Sigmoid colon (tissue), 3 donors: ENCODE measurements around the gene EHD3.

ENCODE experiments used
- POLR2A ChIP-seq, 2 donors: fragments of 450-650 bp; IDR thresholded peaks; one replicate each; pipeline ENCODE4 v1.6.1; 2016; ENCODE audit warnings: antibody characterized with exemption in 2 of 2, mild to moderate bottlenecking in 2 of 2, moderate library complexity in 2 of 2
- TF ChIP-seq, protein P1 (sequence below), 4 experiments: fragments of 450-650 bp in 3 of 4; fragments of 200-600 bp in 1 of 4; IDR thresholded peaks; one replicate each; pipeline ENCODE4 v1.5.1; 2016 to 2019; ENCODE audit warnings: antibody characterized with exemption in 4 of 4, mild to moderate bottlenecking in 3 of 4, moderate library complexity in 2 of 4

DNA sequence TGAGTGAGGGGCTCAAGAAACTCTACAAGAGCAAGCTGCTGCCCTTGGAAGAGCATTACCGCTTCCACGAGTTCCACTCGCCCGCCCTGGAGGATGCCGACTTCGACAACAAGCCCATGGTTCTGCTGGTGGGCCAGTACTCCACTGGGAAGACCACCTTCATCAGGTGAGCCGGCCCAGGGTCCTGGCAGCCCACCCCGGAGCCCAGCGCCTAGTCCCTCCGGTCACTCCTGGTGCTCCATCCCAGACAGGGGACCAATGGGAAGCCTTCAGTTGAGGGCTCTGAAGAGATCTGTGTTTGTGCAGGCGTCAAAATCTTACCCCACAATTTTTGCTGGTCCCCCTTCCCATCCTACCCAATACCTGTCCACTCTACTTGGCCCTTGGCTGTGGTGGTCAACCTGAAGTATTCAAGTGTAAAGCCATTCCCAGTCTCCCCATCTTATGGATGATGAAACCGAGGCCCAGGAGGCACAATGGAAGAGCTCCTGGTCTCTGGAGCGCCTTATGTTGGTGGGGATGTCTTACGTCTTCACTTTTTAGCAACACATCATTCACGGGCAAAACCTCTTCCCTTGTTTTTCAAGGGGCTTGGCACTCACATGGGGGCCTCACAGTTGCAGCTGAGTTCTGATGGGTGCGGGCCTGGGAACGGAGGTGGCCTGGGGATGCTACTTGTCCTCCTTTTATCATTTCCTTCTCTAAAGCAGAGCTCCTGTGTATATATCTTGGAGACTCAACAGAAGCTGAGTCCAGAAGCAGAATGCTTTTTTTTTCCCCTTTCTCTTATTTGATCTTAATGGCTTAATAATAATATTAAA is 941 bp downstream of the EHD3 start:
- TF ChIP-seq, protein P1, sequence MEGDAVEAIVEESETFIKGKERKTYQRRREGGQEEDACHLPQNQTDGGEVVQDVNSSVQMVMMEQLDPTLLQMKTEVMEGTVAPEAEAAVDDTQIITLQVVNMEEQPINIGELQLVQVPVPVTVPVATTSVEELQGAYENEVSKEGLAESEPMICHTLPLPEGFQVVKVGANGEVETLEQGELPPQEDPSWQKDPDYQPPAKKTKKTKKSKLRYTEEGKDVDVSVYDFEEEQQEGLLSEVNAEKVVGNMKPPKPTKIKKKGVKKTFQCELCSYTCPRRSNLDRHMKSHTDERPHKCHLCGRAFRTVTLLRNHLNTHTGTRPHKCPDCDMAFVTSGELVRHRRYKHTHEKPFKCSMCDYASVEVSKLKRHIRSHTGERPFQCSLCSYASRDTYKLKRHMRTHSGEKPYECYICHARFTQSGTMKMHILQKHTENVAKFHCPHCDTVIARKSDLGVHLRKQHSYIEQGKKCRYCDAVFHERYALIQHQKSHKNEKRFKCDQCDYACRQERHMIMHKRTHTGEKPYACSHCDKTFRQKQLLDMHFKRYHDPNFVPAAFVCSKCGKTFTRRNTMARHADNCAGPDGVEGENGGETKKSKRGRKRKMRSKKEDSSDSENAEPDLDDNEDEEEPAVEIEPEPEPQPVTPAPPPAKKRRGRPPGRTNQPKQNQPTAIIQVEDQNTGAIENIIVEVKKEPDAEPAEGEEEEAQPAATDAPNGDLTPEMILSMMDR (IDR thresholded peaks at IDR 0.05) = no peak
- TF ChIP-seq POLR2A (IDR thresholded peaks at IDR 0.05) = no peak
